HepG2 (cell line): ENCODE measurements around the gene FXYD1. TPM values are rescaled to one million over a fixed set of nuclear protein-coding genes. Genes with fewer than 3 reads are reported as not detected.

Source experiments
- ATAC-seq: fragments of 200-7000 bp; cut with Tn5 transposase; 3 replicates; pipeline ENCODE4 v1.9.1; 2020; ENCODE audit warnings: mild to moderate bottlenecking, moderate library complexity
- BruUV-seq: library from RNA; stranded (reverse); fragments of 400-500 nt; replicated peaks from 2 replicates; lab custom pipeline; 2021; lab: Mats Ljungman, UMichigan
- CTCF ChIA-PET: fragments of 300-600 bp; formaldehyde crosslinking; extraction: SDS; loops from one replicate; lab custom pipeline; 2021; ENCODE audit warnings: low total read pairs, inconsistent platforms, low intra/inter-chr PET ratio; lab: Yijun Ruan, JAX
- POLR2A ChIA-PET: fragments of 350-600 bp; sonication (Branson Sonifier 250); formaldehyde crosslinking; loops from one replicate; lab custom pipeline; 2020; ENCODE audit warnings: antibody characterized with exemption, inconsistent platforms; lab: Yijun Ruan, JAX
- DNase-seq: peaks from one replicate; pipeline ENCODE4 v3.0.0-alpha.2; 2015; ENCODE audit warnings: low spot score
- FAIRE-seq: peaks from 3 replicates; lab custom pipeline; 2011; peaks lifted over from hg19 to GRCh38; lab: Jason Lieb, UNC
- H2AFZ ChIP-seq: one replicate; pipeline ENCODE4 v1.6.1; 2011; ENCODE audit warnings: low read length, inconsistent platforms
- H3K27ac ChIP-seq: fragments of 300-600 bp; 3 replicates; pipeline ENCODE4 v1.8.0; 2011; ENCODE audit warnings: mixed run types, mild to moderate bottlenecking, mixed read lengths, low read length, inconsistent platforms; ENCODE audit not compliant: insufficient read depth; ENCODE audit errors: extremely low read length
- H3K27me3 ChIP-seq, 2 experiments: fragments of 200-600 bp in 1 of 2; 2 replicates in 1 of 2; 3 replicates in 1 of 2; pipeline versions ENCODE4 v1.6.0 to v1.8.0; 2011; ENCODE audit warnings: low read length in 2 of 2, mild to moderate bottlenecking in 2 of 2, moderate library complexity in 2 of 2, inconsistent platforms in 1 of 2; ENCODE audit not compliant: insufficient read depth in 2 of 2, control insufficient read depth in 1 of 2
- H3K36me3 ChIP-seq, 2 experiments: fragments of 200-600 bp in 1 of 2; replicated peaks in 1 of 2; 2 replicates in 1 of 2; 3 replicates in 1 of 2; pipeline versions ENCODE4 v1.5.1 to v1.8.0; 2011; ENCODE audit warnings: low read length in 2 of 2, inconsistent platforms in 1 of 2; ENCODE audit not compliant: insufficient read depth in 2 of 2, control insufficient read depth in 1 of 2
- H3K4me1 ChIP-seq: 2 replicates; pipeline ENCODE4 v1.5.1; 2012; ENCODE audit warnings: low read length, inconsistent platforms; ENCODE audit not compliant: insufficient read depth
- H3K4me2 ChIP-seq: 2 replicates; pipeline ENCODE4 v1.6.0; 2011; ENCODE audit warnings: low read depth, low read length, inconsistent platforms
- H3K4me3 ChIP-seq, 3 experiments: fragments of 200-600 bp in 1 of 3; sonication (generic), shearing (Covaris generic) in 1 of 3; replicated peaks in 1 of 3; 2 replicates each; pipeline ENCODE4 v1.5.1; 2011 to 2016; ENCODE audit warnings: low read length in 3 of 3, inconsistent platforms in 2 of 3, low read depth in 2 of 3, mild to moderate bottlenecking in 2 of 3, control low read depth in 1 of 3, mixed read lengths in 1 of 3; ENCODE audit not compliant: insufficient read depth in 1 of 3
- H3K79me2 ChIP-seq: one replicate; pipeline ENCODE4 v1.6.1; 2011; ENCODE audit warnings: low read length, inconsistent platforms; ENCODE audit not compliant: insufficient read depth
- H3K9ac ChIP-seq: 2 replicates; pipeline ENCODE4 v1.6.0; 2011; ENCODE audit warnings: mild to moderate bottlenecking, low read depth, low read length, inconsistent platforms; ENCODE audit not compliant: insufficient read depth
- H3K9me3 ChIP-seq: 2 replicates; pipeline ENCODE4 v1.5.1; 2012; ENCODE audit warnings: mild to moderate bottlenecking, low read length
- H4K20me1 ChIP-seq: 2 replicates; pipeline ENCODE4 v1.6.0; 2011; ENCODE audit warnings: inconsistent platforms, mild to moderate bottlenecking, low read length, moderate library complexity; ENCODE audit not compliant: insufficient read depth
- AGO1 ChIP-seq: fragments of 200-400 bp; formaldehyde crosslinking; IDR thresholded peaks from 2 replicates; pipeline ENCODE4 v1.6.1; 2017; ENCODE audit warnings: mild to moderate bottlenecking, low read depth, low read length, moderate library complexity; ENCODE audit not compliant: poor library complexity, severe bottlenecking
- HCFC1 ChIP-seq: fragments of 150-350 bp; IDR thresholded peaks from 2 replicates; pipeline ENCODE4 v1.6.1; 2014; ENCODE audit warnings: low read depth, low read length
- HOXA7 ChIP-seq: sonication (generic); formaldehyde crosslinking; IDR thresholded peaks from 2 replicates; pipeline ENCODE4 v1.8.1; 2022; ENCODE audit warnings: mild to moderate bottlenecking, missing genetic modification reagents, moderate library complexity
- MEF2D ChIP-seq: sonication (generic); formaldehyde crosslinking; IDR thresholded peaks from 2 replicates; pipeline ENCODE4 v1.5.1; 2020; ENCODE audit warnings: mild to moderate bottlenecking, missing genetic modification reagents
- PCBP1 ChIP-seq: fragments of 200-400 bp; formaldehyde crosslinking; IDR thresholded peaks from 2 replicates; pipeline ENCODE4 v1.6.1; 2017; ENCODE audit warnings: mild to moderate bottlenecking, low read depth, low read length, borderline replicate concordance
- RXRA ChIP-seq: sonication (generic); formaldehyde crosslinking; IDR thresholded peaks from 2 replicates; pipeline ENCODE4 v1.5.1; 2020; ENCODE audit warnings: missing genetic modification reagents
- SNAPC2 ChIP-seq: sonication (generic); formaldehyde crosslinking; IDR thresholded peaks from 2 replicates; pipeline ENCODE4 v1.8.1; 2022; ENCODE audit warnings: mild to moderate bottlenecking, missing genetic modification reagents
- SSRP1 ChIP-seq: IDR thresholded peaks from 2 replicates; pipeline ENCODE4 v1.6.1; 2016; ENCODE audit warnings: control low read depth
- STAT6 ChIP-seq: sonication (generic); formaldehyde crosslinking; IDR thresholded peaks from 2 replicates; pipeline ENCODE4 v1.4.0; 2020; ENCODE audit warnings: missing genetic modification reagents, mild to moderate bottlenecking, borderline replicate concordance
- SUZ12 ChIP-seq: fragments of 150-350 bp; IDR thresholded peaks from 2 replicates; pipeline ENCODE4 v1.6.1; 2014; ENCODE audit warnings: low read depth, low read length
- TIGD3 ChIP-seq: sonication (generic); formaldehyde crosslinking; IDR thresholded peaks from 2 replicates; pipeline ENCODE4 v1.5.1; 2020; ENCODE audit warnings: mild to moderate bottlenecking, missing genetic modification reagents, borderline replicate concordance
- ZBTB46 ChIP-seq: sonication (generic); formaldehyde crosslinking; IDR thresholded peaks from 2 replicates; pipeline ENCODE4 v1.4.0; 2020; ENCODE audit warnings: mild to moderate bottlenecking, missing genetic modification reagents, borderline replicate concordance
- ZFP36 ChIP-seq: fragments of 150-350 bp; IDR thresholded peaks from 2 replicates; pipeline ENCODE4 v1.6.1; 2018; ENCODE audit warnings: borderline replicate concordance, low read length, low read depth; ENCODE audit not compliant: partially characterized antibody
- ZIK1 ChIP-seq: sonication (generic); formaldehyde crosslinking; IDR thresholded peaks from 2 replicates; pipeline ENCODE4 v1.5.0; 2020; ENCODE audit warnings: mild to moderate bottlenecking, low read depth, missing genetic modification reagents, borderline replicate concordance
- ZNF674 ChIP-seq: sonication (generic); formaldehyde crosslinking; IDR thresholded peaks from 2 replicates; pipeline ENCODE4 v1.5.0; 2020; ENCODE audit warnings: low read depth, mild to moderate bottlenecking, missing genetic modification reagents
- ZNF713 ChIP-seq: sonication (generic); formaldehyde crosslinking; IDR thresholded peaks from 2 replicates; pipeline ENCODE4 v1.4.0; 2020; ENCODE audit warnings: mild to moderate bottlenecking, missing genetic modification reagents
- ZNF772 ChIP-seq: sonication (generic); formaldehyde crosslinking; IDR thresholded peaks from 2 replicates; pipeline ENCODE4 v1.5.0; 2020; ENCODE audit warnings: mild to moderate bottlenecking, missing genetic modification reagents
- ZNF792 ChIP-seq: IDR thresholded peaks from 2 replicates; pipeline ENCODE4 v1.6.1; 2016
- WGBS: methylation state at CpG from one replicate; pipeline ENCODE4 v1.1.6; 2017; ENCODE audit warnings: low lambda C conversion rate; 5-methylcytosine and 5-hydroxymethylcytosine counted together
- in situ Hi-C: cut with HindIII; loops from 2 replicates; pipeline ENCODE4 v1.10.0; 2017; ENCODE audit warnings: low pct_unique_long_range_greater_than_20kb; ENCODE audit not compliant: extremely low pct_ligation_motif_present
- intact Hi-C: fragments of 100-400 bp; cut with micrococcal nuclease; formaldehyde crosslinking; loops from one replicate; pipeline ENCODE4 v1.10.0; 2022; ENCODE audit not compliant: unreplicated experiment
- polyA plus RNA-seq, 8 experiments: library from polyadenylated mRNA; depleted of rRNA in 3 of 8; stranded (reverse) in 7 of 8; unstranded in 1 of 8; fragments of >200 nt; fragmentation: Illumina TruSeq in 4 of 8; extraction: Trizol in 4 of 8; gene quantifications; 2 replicates each; pipeline versions ENCODE4 v1.2.1 to v1.2.3, GENCODE V29; 2011 to 2016; ENCODE audit warnings: low read depth in 4 of 8, missing spikeins in 1 of 8, mixed read lengths in 1 of 8; ENCODE audit not compliant: insufficient read depth in 1 of 8
- total RNA-seq, 5 experiments: library from RNA; depleted of rRNA; stranded (reverse); fragments of >200 nt; fragmentation: Illumina TruSeq; extraction: Trizol; gene quantifications; 2 replicates each; pipeline ENCODE4 v1.2.3, GENCODE V29; 2016; ENCODE audit warnings: low read depth in 1 of 5

Gene FXYD1
- total and polyA plus RNA-seq, 2 of the 13 experiments (the other 11 are each of a cell fraction or from before 2014, with no cell fraction given) = 31.2 TPM; not detected in 1

GRCh38 chr19:35134601-35135242, 3.9 kb upstream of the FXYD1 start, which contains the start of gene LGI4:
LGI4 (minus strand) TSS chr19:35135059; CDS start chr19:35134680, 379 bp downstream.
- Histone ChIP-seq H3K4me1 (peaks cover 88% of the 10 kb centered on the region), H3K36me3 (no peaks in the 10 kb centered on the region), H3K27ac (no peak within 1 kb of the TSS), H3K4me2 (peak within 1 kb of the TSS; percentile 50), H3K9ac (no peak within 1 kb of the TSS), H3K9me3 (no peaks in the 10 kb centered on the region), H2AFZ (no peak within 1 kb of the TSS), H4K20me1 (no peaks in the 10 kb centered on the region), H3K27me3 (no peaks in the 10 kb centered on the region), H3K4me3 (no peak within 1 kb of the TSS), H3K79me2 (no peaks in the 10 kb centered on the region)
- ChIA-PET CTCF (interaction anchor here (1.6 kb wide), 1 partner anchor 20 kb away, joined by 11 read pairs; the partner anchor contains the start of gene FXYD3), POLR2A (no interaction called here)
- intact Hi-C loops (loop anchor here (1.0 kb wide), 1 partner anchor 67 kb away; no protein-coding TSS in a partner anchor), in situ Hi-C loops (loop anchor here (5.0 kb wide), 1 partner anchor 67 kb away; no protein-coding TSS in a partner anchor)
- FAIRE-seq = no peak
- no peak for TF ChIP-seq MEF2D (CRISPR knock-in tag)
- TF ChIP-seq TIGD3 (CRISPR knock-in tag) = no peak
- no peak for TF ChIP-seq SSRP1 (CRISPR knock-in tag)
- no peak for TF ChIP-seq ZNF713
- no peak for TF ChIP-seq ZNF792 (CRISPR knock-in tag)
- no peak for TF ChIP-seq AGO1
- TF ChIP-seq ZNF674 (CRISPR knock-in tag) = no peak
- no peak for TF ChIP-seq ZNF772 (CRISPR knock-in tag)
- TF ChIP-seq HCFC1 = no peak
- TF ChIP-seq HOXA7 (CRISPR knock-in tag) = no peak
- TF ChIP-seq RXRA = no peak
- no peak for TF ChIP-seq ZBTB46 (CRISPR knock-in tag)
- no peak for TF ChIP-seq STAT6 (CRISPR knock-in tag)
- no peak for TF ChIP-seq SNAPC2 (CRISPR knock-in tag)
- TF ChIP-seq PCBP1 = no peak
- no peak for TF ChIP-seq ZIK1 (CRISPR knock-in tag)
- no peak for TF ChIP-seq SUZ12
- no peak for TF ChIP-seq ZFP36
- no TSS peak for BruUV-seq
- DNase-seq = no peak
- no peak for ATAC-seq
- 92% methylated on average over 15 of the region's 15 CpGs for WGBS
